Measurements from ENCODE around the gene CACNA1D.

Gene CACNA1D

GRCh38 chr3:53815651-53816050, 321.2 kb downstream of the CACNA1D start:
- Histone ChIP-seq H3K4ac (ENCODE audit: low read depth in 1 of 2, low read length in 2 of 2) (no peak overlapping the region), H2BK120ac (ENCODE audit: low read depth, low read length) (no peak overlapping the region), H4K91ac (ENCODE audit: low read length) (no peak overlapping the region), H2BK5ac (ENCODE audit: low read depth, low read length, poor library complexity, severe bottlenecking) (no peak overlapping the region), H3K23ac (ENCODE audit: low read length in 2 of 2) (no peak overlapping the region), H3K9ac (ENCODE audit: low read length) (no peak overlapping the region), H3K14ac (ENCODE audit: low read length in 2 of 2) (no peak overlapping the region), H3K9me3 (ENCODE audit: control insufficient read depth, low read length) (no peaks in the 10 kb centered on the region), H2AFZ (ENCODE audit: low read depth, low read length) (no peak overlapping the region), H2BK15ac (ENCODE audit: low read depth, poor library complexity, severe bottlenecking) (no peak overlapping the region), H3K4me1 (ENCODE audit: control insufficient read depth, insufficient read depth, low read depth, low read length) (no peaks in the 10 kb centered on the region), H4K8ac (ENCODE audit: low read length) (no peak overlapping the region), H3K18ac (ENCODE audit: low read depth in 1 of 2, low read length in 2 of 2) (no peak overlapping the region), H3K36me3 (ENCODE audit: control insufficient read depth in 1 of 2, insufficient read depth in 2 of 2, low read depth in 1 of 2, low read length in 2 of 2) (peaks cover 0 to 6% of the 10 kb centered on the region in 2 experiments), H2AK5ac (ENCODE audit: low read length, severe bottlenecking) (no peak overlapping the region), H2BK12ac (ENCODE audit: low read length in 2 of 2) (no peak overlapping the region), H3K27ac (ENCODE audit: low read length, poor library complexity, severe bottlenecking) (no peak overlapping the region), H3K4me2 (ENCODE audit: low read length, poor library complexity, severe bottlenecking) (no peak overlapping the region), H3K27me3 (ENCODE audit: control insufficient read depth in 1 of 2, insufficient read depth in 1 of 2, low read length in 2 of 2) (no peaks in the 10 kb centered on the region), H3K79me1 (replicated peaks; ENCODE audit: low read length, poor library complexity, severe bottlenecking) (no peaks in the 10 kb centered on the region), H3K4me3 (ENCODE audit: insufficient read depth in 1 of 2, low read depth in 1 of 2, low read length in 2 of 2) (no peak overlapping the region)
- DNase-seq = no peak
- 92% methylated on average over 4 of the region's 7 CpGs for WGBS

GRCh38 chr3:53816425-53816824, 322.0 kb downstream of the CACNA1D start:
- no peaks in the 10 kb centered on the region for H3K4me1 ChIP-seq (ENCODE audit: control insufficient read depth, insufficient read depth, low read depth, low read length)
- H3K4ac ChIP-seq (ENCODE audit: low read depth in 1 of 2, low read length in 2 of 2) = no peak overlapping the region
- H3K23ac ChIP-seq (ENCODE audit: low read length in 2 of 2) = no peak overlapping the region
- H3K27ac ChIP-seq (ENCODE audit: low read length, poor library complexity, severe bottlenecking) = no peak overlapping the region
- no peak overlapping the region for H3K9ac ChIP-seq (ENCODE audit: low read length)
- no peak overlapping the region for H3K4me3 ChIP-seq (ENCODE audit: insufficient read depth in 1 of 2, low read depth in 1 of 2, low read length in 2 of 2)
- peaks cover 0 to 6% of the 10 kb centered on the region in 2 experiments for H3K36me3 ChIP-seq (ENCODE audit: control insufficient read depth in 1 of 2, insufficient read depth in 2 of 2, low read depth in 1 of 2, low read length in 2 of 2)
- no peak overlapping the region for H2AK5ac ChIP-seq (ENCODE audit: low read length, severe bottlenecking)
- DNase-seq = no peak
- no peaks in the 10 kb centered on the region for H3K9me3 ChIP-seq (ENCODE audit: control insufficient read depth, low read length)
- no peaks in the 10 kb centered on the region for H3K27me3 ChIP-seq (ENCODE audit: control insufficient read depth in 1 of 2, insufficient read depth in 1 of 2, low read length in 2 of 2)
- H3K79me1 ChIP-seq (replicated peaks; ENCODE audit: low read length, poor library complexity, severe bottlenecking) = no peaks in the 10 kb centered on the region
- H4K8ac ChIP-seq (ENCODE audit: low read length) = no peak overlapping the region
- H4K91ac ChIP-seq (ENCODE audit: low read length) = no peak overlapping the region
- no peak overlapping the region for H3K4me2 ChIP-seq (ENCODE audit: low read length, poor library complexity, severe bottlenecking)
- H2AFZ ChIP-seq (ENCODE audit: low read depth, low read length) = no peak overlapping the region
- no peak overlapping the region for H2BK120ac ChIP-seq (ENCODE audit: low read depth, low read length)
- H3K14ac ChIP-seq (ENCODE audit: low read length in 2 of 2) = no peak overlapping the region
- H3K18ac ChIP-seq (ENCODE audit: low read depth in 1 of 2, low read length in 2 of 2) = no peak overlapping the region
- H2BK15ac ChIP-seq (ENCODE audit: low read depth, poor library complexity, severe bottlenecking) = no peak overlapping the region
- H2BK12ac ChIP-seq (ENCODE audit: low read length in 2 of 2) = no peak overlapping the region
- 73% methylated on average over 4 of the region's 4 CpGs for WGBS
- no peak overlapping the region for H2BK5ac ChIP-seq (ENCODE audit: low read depth, low read length, poor library complexity, severe bottlenecking)

- Histone ChIP-seq H3K79me1 (replicated peaks; ENCODE audit: low read length, poor library complexity, severe bottlenecking) (no peaks in the 10 kb centered on the region), H3K23ac (ENCODE audit: low read length in 2 of 2) (no peak overlapping the region), H3K27ac (ENCODE audit: low read length, poor library complexity, severe bottlenecking) (no peak overlapping the region), H4K8ac (ENCODE audit: low read length) (no peak overlapping the region), H2BK5ac (ENCODE audit: low read depth, low read length, poor library complexity, severe bottlenecking) (no peak overlapping the region), H3K18ac (ENCODE audit: low read depth in 1 of 2, low read length in 2 of 2) (no peak overlapping the region), H3K36me3 (ENCODE audit: control insufficient read depth in 1 of 2, insufficient read depth in 2 of 2, low read depth in 1 of 2, low read length in 2 of 2) (peaks cover 0 to 6% of the 10 kb centered on the region in 2 experiments), H3K9ac (ENCODE audit: low read length) (no peak overlapping the region), H3K4me2 (ENCODE audit: low read length, poor library complexity, severe bottlenecking) (no peak overlapping the region), H3K27me3 (ENCODE audit: control insufficient read depth in 1 of 2, insufficient read depth in 1 of 2, low read length in 2 of 2) (no peaks in the 10 kb centered on the region), H2AK5ac (ENCODE audit: low read length, severe bottlenecking) (no peak overlapping the region), H3K9me3 (ENCODE audit: control insufficient read depth, low read length) (no peaks in the 10 kb centered on the region), H4K91ac (ENCODE audit: low read length) (no peak overlapping the region), H2BK15ac (ENCODE audit: low read depth, poor library complexity, severe bottlenecking) (no peak overlapping the region), H3K14ac (ENCODE audit: low read length in 2 of 2) (no peak overlapping the region), H3K4me3 (ENCODE audit: insufficient read depth in 1 of 2, low read depth in 1 of 2, low read length in 2 of 2) (no peak overlapping the region), H2BK12ac (ENCODE audit: low read length in 2 of 2) (no peak overlapping the region), H3K4me1 (ENCODE audit: control insufficient read depth, insufficient read depth, low read depth, low read length) (peaks cover 2% of the 10 kb centered on the region), H2BK120ac (ENCODE audit: low read depth, low read length) (no peak overlapping the region), H2AFZ (ENCODE audit: low read depth, low read length) (no peak overlapping the region), H3K4ac (ENCODE audit: low read depth in 1 of 2, low read length in 2 of 2) (no peak overlapping the region)
- WGBS = 87% methylated on average over 6 of the region's 6 CpGs
- DNase-seq = no peak
Observed at GRCh38 chr3:53817211-53817610, 322.8 kb downstream of the CACNA1D start.

GRCh38 chr3:53817809-53818208, 323.4 kb downstream of the CACNA1D start:
- Histone ChIP-seq H3K4me3 (ENCODE audit: insufficient read depth in 1 of 2, low read depth in 1 of 2, low read length in 2 of 2) (no peak overlapping the region), H3K27ac (ENCODE audit: low read length, poor library complexity, severe bottlenecking) (no peak overlapping the region), H3K9ac (ENCODE audit: low read length) (no peak overlapping the region), H2BK15ac (ENCODE audit: low read depth, poor library complexity, severe bottlenecking) (no peak overlapping the region), H2BK5ac (ENCODE audit: low read depth, low read length, poor library complexity, severe bottlenecking) (no peak overlapping the region), H3K4me2 (ENCODE audit: low read length, poor library complexity, severe bottlenecking) (no peak overlapping the region), H3K27me3 (ENCODE audit: control insufficient read depth in 1 of 2, insufficient read depth in 1 of 2, low read length in 2 of 2) (no peaks in the 10 kb centered on the region), H2BK120ac (ENCODE audit: low read depth, low read length) (no peak overlapping the region), H3K14ac (ENCODE audit: low read length in 2 of 2) (peak overlapping the region in 1 of 2 experiments; percentile 82), H2AK5ac (ENCODE audit: low read length, severe bottlenecking) (no peak overlapping the region), H3K79me1 (replicated peaks; ENCODE audit: low read length, poor library complexity, severe bottlenecking) (no peaks in the 10 kb centered on the region), H3K4ac (ENCODE audit: low read depth in 1 of 2, low read length in 2 of 2) (no peak overlapping the region), H2AFZ (ENCODE audit: low read depth, low read length) (no peak overlapping the region), H3K36me3 (ENCODE audit: control insufficient read depth in 1 of 2, insufficient read depth in 2 of 2, low read depth in 1 of 2, low read length in 2 of 2) (peaks cover 0 to 6% of the 10 kb centered on the region in 2 experiments), H3K18ac (ENCODE audit: low read depth in 1 of 2, low read length in 2 of 2) (no peak overlapping the region), H4K91ac (ENCODE audit: low read length) (no peak overlapping the region), H3K9me3 (ENCODE audit: control insufficient read depth, low read length) (no peaks in the 10 kb centered on the region), H3K23ac (ENCODE audit: low read length in 2 of 2) (no peak overlapping the region), H2BK12ac (ENCODE audit: low read length in 2 of 2) (no peak overlapping the region), H3K4me1 (ENCODE audit: control insufficient read depth, insufficient read depth, low read depth, low read length) (peaks cover 2% of the 10 kb centered on the region), H4K8ac (ENCODE audit: low read length) (no peak overlapping the region)
- WGBS = 92% methylated on average over 17 of the region's 17 CpGs
- DNase-seq = no peak

All from mesenchymal stem cell (in vitro differentiated cells and primary cell).